NCI-H446 treated with DMSO at 0.1 percent for 48 hours (cell line): ENCODE data around the gene MAPK8IP3.
A peak's percentile ranks its signal among the peaks of the same experiment; 100 is the strongest.

Experiments used
- DNase-seq: peaks from one replicate; lab custom pipeline; 2025; lab: John Stamatoyannopoulos, UW

Gene MAPK8IP3

DNA sequence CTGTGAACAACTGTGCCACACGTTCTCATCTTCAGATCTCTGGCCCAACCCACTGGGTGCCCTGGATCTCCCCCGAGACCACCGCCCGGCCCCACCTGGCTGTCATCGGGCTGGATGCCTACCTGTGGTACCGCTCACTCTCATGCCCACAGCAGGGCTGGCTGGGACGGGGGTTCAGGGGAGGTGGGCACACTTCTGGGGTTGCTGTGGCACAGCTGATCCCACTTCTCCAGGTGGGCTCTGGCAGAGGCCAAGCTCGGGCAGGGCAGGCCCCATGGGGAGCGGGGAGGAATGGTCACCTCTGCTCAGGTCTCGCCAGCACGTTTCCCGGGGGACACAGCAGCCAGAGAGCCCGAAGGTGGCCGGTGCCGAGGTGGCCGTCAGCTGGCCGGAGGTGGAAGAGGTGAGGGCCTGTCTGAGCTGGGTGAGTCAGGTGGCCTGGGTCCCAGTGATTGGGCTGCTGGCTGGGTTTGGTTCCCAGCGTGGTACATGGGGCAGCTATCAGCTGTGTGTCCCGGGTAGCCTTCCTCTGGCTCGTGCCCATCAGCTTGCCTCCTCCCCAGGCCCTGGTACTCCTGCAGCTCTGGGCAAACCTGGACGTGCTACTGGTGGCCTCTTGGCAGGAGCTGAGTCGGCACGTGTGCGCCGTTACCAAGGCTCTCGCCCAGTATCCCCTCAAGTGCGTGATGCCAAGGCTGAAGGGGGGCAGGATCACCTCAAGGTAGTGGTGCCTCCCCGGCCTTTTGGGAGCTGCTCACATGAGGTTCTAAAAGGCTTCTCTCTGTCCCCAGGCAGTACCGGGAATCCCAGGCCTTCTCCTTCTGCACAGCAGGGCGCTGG, 69.2 kb downstream of the MAPK8IP3 start:
- no peak for DNase-seq

- no peak for DNase-seq
These were observed 70.1 kb downstream of the MAPK8IP3 start for GRCh38 chr16:1775846-1776671.

- DNase-seq = no peak
These were observed 70.6 kb downstream of the MAPK8IP3 start for GRCh38 chr16:1776672-1776955.

DNA sequence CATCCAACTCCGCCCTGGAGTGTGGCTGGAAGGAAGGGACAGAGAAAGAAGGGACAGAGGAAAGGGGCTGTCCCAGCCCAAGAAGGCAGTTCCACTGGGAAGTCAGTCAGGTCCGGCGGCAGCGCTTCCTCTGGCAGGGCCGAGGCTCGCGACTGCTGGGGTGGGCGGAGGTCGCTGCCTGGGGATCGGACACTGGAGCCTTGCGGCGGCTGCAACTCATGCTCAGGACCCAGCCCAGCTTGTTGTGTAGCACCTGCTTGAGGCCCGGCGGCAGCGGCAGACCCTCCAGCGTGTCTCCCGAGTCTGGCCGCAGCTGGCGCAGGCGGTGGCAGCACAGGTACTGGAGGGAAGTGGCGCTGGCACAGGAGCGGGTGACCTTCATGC, 71.0 kb downstream of the MAPK8IP3 start:
- DNase-seq = no peak

DNA sequence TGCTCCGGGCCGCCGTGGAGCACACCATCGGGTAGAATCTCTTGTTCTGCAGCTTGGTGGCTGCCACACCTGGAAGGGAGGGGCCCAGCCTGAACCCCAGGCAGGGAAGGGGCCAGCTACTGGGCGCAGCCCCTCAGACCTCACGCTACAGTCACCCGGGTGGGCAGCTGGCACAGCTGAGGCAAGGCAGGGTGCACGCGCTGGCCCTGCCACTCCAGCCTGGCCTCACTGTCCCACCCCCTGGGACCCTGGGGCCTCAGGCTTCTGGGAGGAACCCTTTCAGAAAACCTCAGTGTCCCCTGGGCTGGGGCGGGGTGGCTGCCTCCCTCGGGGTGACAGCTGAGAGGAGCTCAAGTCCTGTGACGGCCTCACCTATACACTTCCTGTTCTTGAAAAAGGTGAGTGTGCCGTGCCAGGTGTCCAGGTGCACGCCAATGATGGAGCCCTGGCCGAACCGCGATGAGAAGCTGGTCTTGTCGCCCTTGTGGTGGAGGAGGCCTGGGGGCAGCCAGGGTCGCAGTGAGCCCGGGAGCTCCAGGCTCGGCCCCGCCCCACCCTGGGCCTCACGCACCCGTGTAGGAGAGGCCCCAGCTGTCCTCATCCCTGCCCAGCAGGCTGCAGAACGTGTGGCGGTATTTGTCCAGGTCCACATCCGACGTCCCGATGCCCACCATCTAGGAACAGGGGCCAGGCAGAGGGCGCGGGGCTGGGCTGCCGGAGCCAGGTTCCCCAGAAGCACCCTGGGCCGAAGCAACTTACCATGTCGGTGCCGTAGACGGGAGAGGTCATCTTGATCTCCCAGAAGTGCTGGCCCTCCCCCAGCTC, 71.6 kb downstream of the MAPK8IP3 start:
- no peak for DNase-seq

GRCh38 chr16:1778200-1779179, 72.5 kb downstream of the MAPK8IP3 start:
- DNase-seq = no peak

GRCh38 chr16:1779234-1779701, 73.3 kb downstream of the MAPK8IP3 start:
- no peak for DNase-seq

- DNase-seq = no peak
These were observed 74.0 kb downstream of the MAPK8IP3 start for GRCh38 chr16:1779741-1780676.

DNA sequence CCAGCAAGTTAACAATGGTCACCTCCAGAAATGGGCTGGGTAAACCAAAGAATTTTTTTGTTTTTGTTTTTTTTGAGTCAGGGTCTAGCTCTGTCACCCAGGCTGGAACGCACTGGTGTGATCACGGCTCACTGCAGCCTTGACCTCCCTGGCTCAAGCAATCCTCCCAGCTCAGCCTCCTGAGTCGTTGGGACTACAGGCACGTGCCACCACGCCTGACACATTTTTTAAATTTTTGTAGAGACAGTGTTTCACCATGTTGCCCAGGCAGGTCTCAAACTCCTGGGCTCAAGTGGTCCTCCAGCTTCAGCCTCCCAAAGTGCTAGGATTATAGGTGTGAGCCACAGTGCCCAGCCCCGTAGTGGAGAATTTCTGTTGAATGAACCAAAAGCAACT, 74.7 kb downstream of the MAPK8IP3 start:
- no peak for DNase-seq

DNA sequence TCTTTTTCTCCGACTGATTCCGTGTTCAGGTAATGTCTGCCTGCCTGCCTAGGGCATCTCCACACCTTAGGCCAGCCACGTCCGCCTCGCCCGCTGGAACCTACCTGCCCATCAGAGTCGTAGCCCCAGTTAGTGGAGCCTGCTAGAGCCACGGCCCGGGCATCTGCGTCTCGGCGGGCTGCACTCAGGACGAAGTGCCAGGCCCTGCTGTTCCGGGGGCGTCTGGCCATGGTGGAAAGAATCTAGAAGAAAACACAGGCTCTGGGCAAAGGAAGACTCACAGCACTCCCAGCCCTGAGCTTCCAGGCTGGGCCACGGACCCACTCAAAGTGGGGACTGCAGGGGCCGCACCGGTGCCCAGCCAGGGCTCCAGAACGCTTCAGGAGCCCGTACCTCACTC, 75.3 kb downstream of the MAPK8IP3 start:
- DNase-seq = no peak

DNA sequence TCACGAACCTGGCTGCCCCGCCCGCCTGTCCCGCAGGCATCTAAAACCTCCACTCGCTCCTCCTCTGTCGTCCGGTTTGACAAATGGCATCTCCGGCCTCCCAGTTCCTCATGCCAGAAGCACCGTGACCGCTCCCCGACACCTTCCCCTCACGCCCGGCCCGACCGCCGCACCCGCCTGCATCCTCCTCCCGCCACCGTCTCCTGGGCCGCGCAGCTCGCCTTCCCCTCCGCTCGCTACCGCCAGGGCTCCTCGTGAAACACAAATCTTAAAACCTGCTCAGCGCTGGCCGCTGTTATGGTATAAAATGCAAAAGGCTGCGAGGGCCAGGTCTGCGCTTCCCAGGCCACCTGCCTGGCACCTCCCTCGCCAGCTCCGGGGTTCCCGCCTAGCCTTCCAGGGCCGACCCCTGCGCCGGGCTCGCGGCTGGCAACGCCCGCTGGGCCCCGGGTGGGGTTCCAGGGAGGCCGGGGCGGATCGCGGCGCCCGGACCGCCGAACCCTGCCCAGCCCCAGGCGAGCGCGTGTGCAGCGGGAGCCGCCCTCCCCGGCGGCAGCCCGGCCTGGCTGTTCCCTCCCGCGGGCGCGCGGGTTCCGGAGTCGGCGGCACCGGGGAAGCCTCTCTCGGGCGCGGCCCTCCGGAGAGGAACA, 75.9 kb downstream of the MAPK8IP3 start:
- DNase-seq = no peak

GRCh38 chr16:1782408-1783264, 76.6 kb downstream of the MAPK8IP3 start, which contains the start of the genes NUBP2 and SPSB3:
NUBP2 (plus strand) TSS chr16:1782960; CDS start chr16:1783021, 61 bp downstream.
SPSB3 (minus strand) TSS chr16:1782571; CDS start chr16:1781483, 1,088 bp downstream.
- DNase-seq = peak; percentile 99

- DNase-seq = no peak
These were observed 79.2 kb downstream of the MAPK8IP3 start for GRCh38 chr16:1784977-1785845.

- no peak for DNase-seq
These were observed 79.8 kb downstream of the MAPK8IP3 start for GRCh38 chr16:1785846-1786170.

DNA sequence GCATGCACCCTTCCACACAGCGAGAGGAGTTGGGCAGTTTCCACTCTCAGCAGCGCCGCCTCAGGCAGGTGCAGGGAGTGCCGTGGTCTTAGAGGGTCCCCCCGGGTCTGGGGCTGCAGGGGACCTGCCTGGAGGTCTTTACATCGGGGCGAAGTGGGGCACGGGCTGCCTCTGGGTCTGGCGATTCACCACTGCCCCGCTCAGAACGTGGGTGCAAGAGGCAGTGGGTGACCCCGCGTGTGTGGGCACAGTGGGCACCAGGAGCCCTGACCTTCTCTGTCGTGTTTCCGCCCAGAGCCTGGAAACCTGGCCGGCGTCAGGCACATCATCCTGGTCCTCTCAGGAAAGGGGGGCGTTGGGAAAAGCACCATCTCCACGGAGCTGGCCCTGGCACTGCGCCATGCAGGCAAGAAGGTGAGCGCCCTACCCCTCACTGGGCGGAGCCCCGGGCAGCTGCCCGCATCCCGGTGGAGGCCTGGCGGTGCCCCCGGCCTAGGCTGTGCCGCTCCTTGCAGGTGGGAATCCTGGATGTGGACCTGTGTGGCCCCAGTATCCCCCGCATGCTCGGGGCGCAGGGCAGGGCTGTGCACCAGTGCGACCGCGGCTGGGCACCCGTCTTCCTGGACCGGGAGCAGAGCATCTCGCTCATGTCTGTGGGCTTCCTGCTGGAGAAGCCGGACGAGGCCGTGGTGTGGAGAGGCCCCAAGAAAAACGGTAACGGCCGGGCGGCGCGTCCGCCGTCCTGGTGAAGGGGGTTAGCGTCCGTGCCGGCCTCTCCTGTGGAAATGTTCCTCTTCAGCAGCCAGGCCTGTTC, 80.5 kb downstream of the MAPK8IP3 start:
- DNase-seq = no peak

DNA sequence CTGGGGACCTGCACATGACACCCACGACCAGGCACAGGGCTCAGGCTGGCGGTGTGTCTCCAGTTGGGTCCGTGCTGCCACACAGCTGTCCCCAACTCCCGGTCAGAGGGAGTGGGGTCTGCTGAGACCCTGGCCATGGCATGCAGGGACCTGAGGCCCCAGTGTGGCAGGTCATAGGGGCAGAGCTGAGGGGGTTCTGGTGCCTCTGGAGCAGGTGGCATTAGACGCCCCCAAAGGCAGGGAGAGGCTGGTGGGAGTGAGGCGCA, 81.0 kb downstream of the MAPK8IP3 start:
- no peak for DNase-seq
